ENCODE data around the gene PIK3C2A. TPM values are rescaled to one million over a fixed set of nuclear protein-coding genes. Genes with fewer than 3 reads are reported as not detected.
"Not testable (repeated sequence)": the region's sequence is repeated elsewhere in the genome, so short reads cannot be mapped to it uniquely, and the experiment has no call there.

PIK3C2A gene
- total and polyA plus RNA-seq, 12 donors: 6.7 to 43.7 (median 31.9) TPM

GRCh38 chr11:17238377-17238776 is 30.6 kb upstream of the PIK3C2A start:
- ATAC-seq: no peak
- no peak for TF ChIP-seq CTCF (IDR thresholded peaks at IDR 0.05)
- Histone ChIP-seq H3K9me3 (no peaks in the 10 kb centered on the region), H3K4me1 (no peaks in the 10 kb centered on the region), H3K36me3 (no peaks in the 10 kb centered on the region), H3K27ac (no peak overlapping the region), H3K27me3 (no peaks in the 10 kb centered on the region), H3K4me3 (no peak overlapping the region)
- intact Hi-C loops (cut with DNase I): loop anchor here in 2 of 10 donors (10.0 kb wide), 1 partner anchor 266 kb away; no protein-coding TSS in a partner anchor
- DNase-seq: no peak
- WGBS, 2 donors: 63 to 65% methylated on average over 3 of the region's 3 CpGs

GRCh38 chr11:17233101-17233500 is 25.3 kb upstream of the PIK3C2A start:
- Histone ChIP-seq H3K4me1 (peaks cover 0 to 12% (median 0%) of the 10 kb centered on the region in 9 donors), H3K27ac (no peak overlapping the region), H3K36me3 (no peaks in the 10 kb centered on the region), H3K4me3 (no peak overlapping the region), H3K27me3 (no peaks in the 10 kb centered on the region), H3K9me3 (no peaks in the 10 kb centered on the region)
- TF ChIP-seq CTCF (IDR thresholded peaks at IDR 0.05): no peak
- DNase-seq: no peak
- intact Hi-C loops (cut with DNase I): loop anchor here in 7 of 10 donors (5.0 to 10.0 kb wide), 4 partner anchors 119 to 274 kb away; partner anchors contain the start of gene NCR3LG1 (in 1 of the 7)
- ATAC-seq: no peak

GRCh38 chr11:17230867-17231851 is 23.4 kb upstream of the PIK3C2A start:
- DNase-seq (no peak), ATAC-seq (no peak)
- no peak overlapping the region for H3K4me3 ChIP-seq
- H3K9me3 ChIP-seq: no peaks in the 10 kb centered on the region
- no peak overlapping the region for H3K27ac ChIP-seq
- no peaks in the 10 kb centered on the region for H3K36me3 ChIP-seq
- intact Hi-C loops (cut with DNase I): loop anchor here in 7 of 10 donors (5.0 to 10.0 kb wide), 4 partner anchors 121 to 276 kb away; partner anchors contain the start of gene NCR3LG1 (in 1 of the 7)
- H3K4me1 ChIP-seq: peaks cover 0 to 12% (median 0%) of the 10 kb centered on the region in 9 donors
- H3K27me3 ChIP-seq: no peaks in the 10 kb centered on the region
- TF ChIP-seq CTCF (IDR thresholded peaks at IDR 0.05): no peak
- WGBS, 2 donors: 70 to 85% methylated on average over 3 of the region's 3 CpGs

- Histone ChIP-seq H3K36me3 (no peaks in the 10 kb centered on the region), H3K27me3 (no peaks in the 10 kb centered on the region), H3K4me1 (peaks cover 0 to 14% (median 0%) of the 10 kb centered on the region in 9 donors), H3K4me3 (no peak overlapping the region), H3K9me3 (no peaks in the 10 kb centered on the region), H3K27ac (no peak overlapping the region)
- TF ChIP-seq CTCF (IDR thresholded peaks at IDR 0.05): no peak
- ATAC-seq: no peak
- no peak for DNase-seq
- intact Hi-C loops (cut with DNase I): loop anchor here in 8 of 10 donors (5.0 to 10.0 kb wide), 4 partner anchors 123 to 278 kb away; partner anchors contain the start of gene NCR3LG1 (in 1 of the 8)
- WGBS, 2 donors: 74 to 77% methylated on average over 7 of the region's 7 CpGs
These were observed 21.8 kb upstream of the PIK3C2A start for GRCh38 chr11:17229481-17230152.

- H3K27me3 ChIP-seq, H3K36me3 ChIP-seq, DNase-seq, ATAC-seq, H3K4me3 ChIP-seq, H3K27ac ChIP-seq, H3K9me3 ChIP-seq: not testable (repeated sequence)
- intact Hi-C loops (cut with DNase I): loop anchor here in 2 of 10 donors (5.0 to 10.0 kb wide), 2 partner anchors 274 to 276 kb away; no protein-coding TSS in a partner anchor
- WGBS, 2 donors: 95 to 96% methylated on average over 34 to 38 of the region's 38 CpGs
- peaks cover 0 to 20% (median 0%) of the 10 kb centered on the region in 9 donors for H3K4me1 ChIP-seq
These were observed 20.6 kb upstream of the PIK3C2A start for GRCh38 chr11:17228186-17228925.
